Measurements from ENCODE around the gene HK1.
A peak's percentile ranks its signal among the peaks of the same experiment; 100 is the strongest.

The HK1 gene

GRCh38 chr10:69318106-69318866 is 40.0 kb downstream of the HK1 start (continued):
- TF ChIP-seq PRDM10 (tag by site-specific recombination; IDR thresholded peaks at IDR 0.05) (peak; percentile 60; the same call in 1 of the 2 replicates), ZNF777 (tag by site-specific recombination; IDR thresholded peaks at IDR 0.05; ENCODE audit: borderline replicate concordance) (no peak), ZNF394 (tag by site-specific recombination; IDR thresholded peaks at IDR 0.05; ENCODE audit: borderline replicate concordance) (peak; percentile 44; the same call in 1 of the 2 replicates), ZBTB20 (tag by site-specific recombination; IDR thresholded peaks at IDR 0.05) (peak; percentile 88), KLF10 (tag by site-specific recombination; IDR thresholded peaks at IDR 0.05) (peak; percentile 97), ZFHX2 (tag by site-specific recombination; conservative IDR thresholded peaks at IDR 0.05) (peak; percentile 59), ZNF664 (tag by site-specific recombination; IDR thresholded peaks at IDR 0.05) (no peak), ZBTB7A (tag by site-specific recombination; IDR thresholded peaks at IDR 0.05; ENCODE audit: low read depth) (0 out of 2 replicates have a peak, but pooled peaks have one; percentile 40), ZNF560 (tag by site-specific recombination; IDR thresholded peaks at IDR 0.05; ENCODE audit: borderline replicate concordance) (no peak), ZNF488 (tag by site-specific recombination; IDR thresholded peaks at IDR 0.05) (no peak)

GRCh38 chr10:69318867-69319727 is 40.8 kb downstream of the HK1 start:
- CTCF ChIA-PET = interaction anchor here (0.7 to 1.2 kb wide), 3 partner anchors 72 to 89 kb away, joined by 3 to 5 read pairs (median 4); no protein-coding TSS in a partner anchor
- 0 out of 2 replicates have a peak, but pooled peaks cover 3% of the 10 kb centered on the region for H3K4me1 ChIP-seq (ENCODE audit: control insufficient read depth, insufficient read depth, low read length)
- TF ChIP-seq GLI2 (tag by site-specific recombination; IDR thresholded peaks at IDR 0.05; ENCODE audit: borderline replicate concordance, low read depth) = no peak
- peak; percentile 100 for TF ChIP-seq ZNF335 (tag by site-specific recombination; conservative IDR thresholded peaks at IDR 0.05)
- TF ChIP-seq FEZF1 (tag by site-specific recombination; IDR thresholded peaks at IDR 0.05) = no peak
- no peak for TF ChIP-seq SCRT2 (tag by site-specific recombination; IDR thresholded peaks at IDR 0.05)
- TF ChIP-seq ZSCAN16 (tag by site-specific recombination; IDR thresholded peaks at IDR 0.05) = no peak
- no peak for TF ChIP-seq ZNF132 (tag by site-specific recombination; IDR thresholded peaks at IDR 0.05; ENCODE audit: borderline replicate concordance)
- no peak for TF ChIP-seq ZNF426 (tag by site-specific recombination; IDR thresholded peaks at IDR 0.05)
- TF ChIP-seq REST (tag by site-specific recombination; IDR thresholded peaks at IDR 0.05) = 0 out of 2 replicates have a peak, but pooled peaks have one; percentile 9
- no peak for TF ChIP-seq ZBTB1 (tag by site-specific recombination; IDR thresholded peaks at IDR 0.05)
- TF ChIP-seq PRDM10 (tag by site-specific recombination; IDR thresholded peaks at IDR 0.05) = peak; percentile 25; the same call in 1 of the 2 replicates

More at GRCh38 chr10:69318867-69319727, 40.8 kb downstream of the HK1 start:
- Histone ChIP-seq H3K4me3 (ENCODE audit: low read depth, low read length) (peak overlapping the region; percentile 82), H3K36me3 (ENCODE audit: control insufficient read depth in 2 of 2, insufficient read depth in 1 of 2, low read length in 2 of 2) (no peaks in the 10 kb centered on the region), H3K9me3 (ENCODE audit: control insufficient read depth, insufficient read depth, low read depth, low read length) (no peaks in the 10 kb centered on the region), H3K27ac (ENCODE audit: extremely low read depth, low read depth, low read length) (peak overlapping the region; percentile 66; the same call in 1 of the 2 replicates)
- POLR2A ChIA-PET = interaction anchor here (1.2 to 1.4 kb wide), 3 partner anchors 14 to 41 kb away, joined by 3 to 6 read pairs (median 4); partner anchors contain the start of gene HK1

All from HEK293 (cell line).